Endothelial cell of umbilical vein (primary cell): ENCODE measurements around the gene PPFIBP2. TPM values are rescaled to one million over a fixed set of nuclear protein-coding genes. Genes with fewer than 3 reads are reported as not detected.

ENCODE experiments used
- BruUV-seq: library from RNA; stranded (reverse); fragments of 400-500 nt; replicated peaks from 2 replicates; lab custom pipeline; 2021; lab: Mats Ljungman, UMichigan
- CTCF ChIA-PET: fragments of 300-600, 350-600 bp; sonication (Branson Sonifier 250); formaldehyde crosslinking; loops from one replicate; lab custom pipeline; 2021; ENCODE audit warnings: antibody characterized with exemption, inconsistent platforms; lab: Charles Lee
- POLR2A ChIA-PET: fragments of 300-600, 350-600 bp; sonication (Branson Sonifier 250); formaldehyde crosslinking; loops from one replicate; lab custom pipeline; 2021; ENCODE audit warnings: antibody characterized with exemption, inconsistent platforms; lab: Charles Lee
- DNase-seq: peaks from one replicate; pipeline ENCODE4 v3.0.0-alpha.2; 2011; ENCODE audit warnings: low read depth, low spot score
- FAIRE-seq: peaks from 2 replicates; lab custom pipeline; 2011; peaks lifted over from hg19 to GRCh38; lab: Jason Lieb, UNC
- H2AFZ ChIP-seq: 2 replicates; pipeline ENCODE4 v1.6.0; 2012; ENCODE audit warnings: low read depth, low read length, control low read depth, inconsistent platforms
- H3K27ac ChIP-seq: 2 replicates; pipeline ENCODE4 v1.5.1; 2011; ENCODE audit warnings: low read depth, mild to moderate bottlenecking, control low read depth, low read length, moderate library complexity; ENCODE audit not compliant: insufficient read depth
- H3K27me3 ChIP-seq, 2 experiments: 2 replicates each; pipeline versions ENCODE4 v1.6.0 to v1.6.1; 2011; ENCODE audit warnings: low read length in 2 of 2, mixed read lengths in 1 of 2; ENCODE audit not compliant: control insufficient read depth in 2 of 2, insufficient read depth in 2 of 2
- H3K36me3 ChIP-seq, 2 experiments: 2 replicates in 1 of 2; 3 replicates in 1 of 2; pipeline ENCODE4 v1.5.1; 2011; ENCODE audit warnings: low read length in 2 of 2, mild to moderate bottlenecking in 1 of 2, moderate library complexity in 1 of 2; ENCODE audit not compliant: control insufficient read depth in 2 of 2, insufficient read depth in 2 of 2; ENCODE audit errors: extremely low read depth in 1 of 2
- H3K4me1 ChIP-seq: 3 replicates; pipeline ENCODE4 v1.5.1; 2011; ENCODE audit warnings: mild to moderate bottlenecking, low read length; ENCODE audit not compliant: control insufficient read depth, insufficient read depth; ENCODE audit errors: extremely low read depth
- H3K4me2 ChIP-seq: 2 replicates; pipeline ENCODE4 v1.6.1; 2011; ENCODE audit warnings: low read length, control low read depth, mixed read lengths; ENCODE audit not compliant: insufficient read depth
- H3K4me3 ChIP-seq, 3 experiments: fragments of 200-600 bp in 1 of 3; sonication (generic), shearing (Covaris generic) in 1 of 3; replicated peaks in 1 of 3; 2 replicates each; pipeline ENCODE4 v1.5.1; 2011 to 2016; ENCODE audit warnings: control low read depth in 3 of 3, low read length in 3 of 3, mild to moderate bottlenecking in 2 of 3, inconsistent platforms in 1 of 3, low read depth in 1 of 3, moderate library complexity in 1 of 3; ENCODE audit not compliant: insufficient read depth in 1 of 3
- H3K79me2 ChIP-seq: 2 replicates; pipeline ENCODE4 v1.6.0; 2012; ENCODE audit warnings: low read length, inconsistent platforms; ENCODE audit not compliant: control insufficient read depth, insufficient read depth
- H3K9ac ChIP-seq: replicated peaks from 2 replicates; pipeline ENCODE3; 2011; ENCODE audit warnings: low read length, control low read depth; ENCODE audit not compliant: insufficient read depth; ENCODE audit errors: extremely low read depth
- H3K9me1 ChIP-seq: replicated peaks from 3 replicates; pipeline ENCODE4 v1.6.0; 2011; ENCODE audit warnings: mild to moderate bottlenecking, low read length; ENCODE audit not compliant: control insufficient read depth, insufficient read depth; ENCODE audit errors: extremely low read depth
- H3K9me3 ChIP-seq: replicated peaks from 2 replicates; pipeline ENCODE4 v1.5.1; 2012; ENCODE audit warnings: low read length, inconsistent platforms; ENCODE audit not compliant: control insufficient read depth, insufficient read depth
- H4K20me1 ChIP-seq: replicated peaks from 2 replicates; pipeline ENCODE3; 2011; ENCODE audit warnings: mild to moderate bottlenecking, low read length; ENCODE audit not compliant: control insufficient read depth, insufficient read depth; ENCODE audit errors: extremely low read depth
- EZH2 ChIP-seq: IDR thresholded peaks from 2 replicates; pipeline ENCODE4 v1.6.1; 2012; ENCODE audit warnings: borderline replicate concordance, low read depth, mild to moderate bottlenecking, moderate library complexity, low read length, inconsistent platforms; ENCODE audit not compliant: severe bottlenecking
- FOS ChIP-seq: IDR thresholded peaks from 2 replicates; pipeline ENCODE4 v1.6.1; 2011; ENCODE audit warnings: mild to moderate bottlenecking, low read length, moderate library complexity, borderline replicate concordance; ENCODE audit not compliant: insufficient read depth
- GATA2 ChIP-seq: IDR thresholded peaks from 2 replicates; pipeline ENCODE4 v1.7.0; 2011; ENCODE audit warnings: low read depth, mild to moderate bottlenecking, moderate library complexity, mixed read lengths, low read length; ENCODE audit not compliant: insufficient read length, insufficient read depth
- JUN ChIP-seq: IDR thresholded peaks from 2 replicates; pipeline ENCODE4 v1.6.1; 2011; ENCODE audit warnings: borderline replicate concordance, low read depth; ENCODE audit not compliant: insufficient read length, insufficient read depth
- MAX ChIP-seq: IDR thresholded peaks from 2 replicates; pipeline ENCODE4 v1.6.1; 2011; ENCODE audit not compliant: insufficient read depth, insufficient read length
- MYC ChIP-seq: IDR thresholded peaks from one replicate; pipeline ENCODE4 v1.6.1; 2011; ENCODE audit warnings: mild to moderate bottlenecking, low read depth, low read length
- POLR2A ChIP-seq: IDR thresholded peaks from 2 replicates; pipeline ENCODE4 v1.6.1; 2012; ENCODE audit warnings: low read depth, mild to moderate bottlenecking, control low read depth, low read length
- POLR2AphosphoS5 ChIP-seq: IDR thresholded peaks from 2 replicates; pipeline ENCODE4 v1.6.1; 2012; ENCODE audit warnings: low read depth, mild to moderate bottlenecking, control low read depth, low read length, moderate library complexity; ENCODE audit not compliant: insufficient read depth
- dilution Hi-C: fragments of 300-500 bp; cut with MboI; formaldehyde crosslinking; loops from one replicate; pipeline ENCODE4 v1.15.0; 2019; ENCODE audit warnings: low sequenced_read_pairs; ENCODE audit not compliant: extremely low pct_ligation_motif_present
- intact Hi-C: fragments of 100-400 bp; cut with micrococcal nuclease; formaldehyde crosslinking; loops from one replicate; pipeline ENCODE4 v1.10.0; 2022
- polyA plus RNA-seq, 4 experiments: library from polyadenylated mRNA; depleted of rRNA in 3 of 4; stranded (reverse) in 3 of 4; unstranded in 1 of 4; fragments of >200 nt; gene quantifications; 2 replicates each; pipeline versions ENCODE4 v1.2.1 to v1.2.3, GENCODE V29; 2011 to 2012; ENCODE audit warnings: missing spikeins in 1 of 4
- total RNA-seq: library from RNA; stranded (reverse); gene quantifications from 2 replicates; pipeline ENCODE4 v1.2.3, GENCODE V29; 2021
- TF ChIP-seq, protein P1 (sequence below), 2 donors: IDR thresholded peaks; 1 replicate in 1 of 2; 2 replicates in 1 of 2; pipeline ENCODE4 v1.5.1; 2011; ENCODE audit warnings: low read length in 2 of 2, mild to moderate bottlenecking in 2 of 2, moderate library complexity in 2 of 2, control low read depth in 1 of 2, inconsistent platforms in 1 of 2, low read depth in 1 of 2; ENCODE audit not compliant: insufficient read depth in 1 of 2; ENCODE audit errors: extremely low read depth in 1 of 2

The PPFIBP2 gene
- total and polyA plus RNA-seq, 2 donors (not counting 3 experiments of a cell fraction or from before 2014, with no cell fraction given) = 1.3 to 4.0 TPM

DNA sequence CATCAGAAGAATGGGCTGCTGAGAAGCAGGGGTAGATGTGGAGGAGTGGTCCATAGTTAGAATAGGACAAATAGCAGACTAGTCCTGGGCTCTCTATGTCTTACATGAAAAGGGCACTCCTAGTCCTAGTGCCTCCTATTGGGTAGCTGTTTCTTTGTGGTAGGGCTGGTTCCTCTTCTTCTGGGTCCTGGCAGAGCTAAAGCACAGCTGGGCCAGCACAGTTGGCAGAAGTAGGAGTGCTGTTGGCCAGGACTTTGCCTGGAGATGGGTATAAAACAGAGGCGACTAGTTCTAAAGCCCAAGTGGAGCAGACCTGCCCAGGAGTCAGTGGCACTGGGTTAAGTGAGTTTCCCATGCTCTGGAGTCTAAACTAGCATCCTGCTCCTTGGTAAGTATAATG is 55.2 kb downstream of the PPFIBP2 start:
- dilution Hi-C loops (no loop called here), intact Hi-C loops (no loop called here)
- TF ChIP-seq MAX = no peak
- TF ChIP-seq FOS = no peak
- TF ChIP-seq POLR2AphosphoS5 = no peak
- no peak for TF ChIP-seq POLR2A
- no peak for TF ChIP-seq EZH2
- no peak overlapping the region for H3K9ac ChIP-seq
- H3K9me1 ChIP-seq = no peaks in the 10 kb centered on the region
- ChIA-PET CTCF (interaction anchor here (0.9 to 12.1 kb wide), 5 partner anchors 9 to 98 kb away, joined by 3 to 766 read pairs (median 3); no protein-coding TSS in a partner anchor), POLR2A (no interaction called here)
- H3K9me3 ChIP-seq = no peaks in the 10 kb centered on the region
- H4K20me1 ChIP-seq = no peaks in the 10 kb centered on the region
- DNase-seq (no peak), FAIRE-seq (no peak)
- BruUV-seq = no TSS peak
- H3K4me3 ChIP-seq = no peak overlapping the region
- no peak overlapping the region for H3K4me2 ChIP-seq
- no peak overlapping the region for H2AFZ ChIP-seq
- no peaks in the 10 kb centered on the region for H3K36me3 ChIP-seq
- no peaks in the 10 kb centered on the region for H3K79me2 ChIP-seq
- no peak overlapping the region for H3K27ac ChIP-seq
- H3K4me1 ChIP-seq = peaks cover 6% of the 10 kb centered on the region
- peaks cover 16 to 22% of the 10 kb centered on the region in 2 experiments for H3K27me3 ChIP-seq

DNA sequence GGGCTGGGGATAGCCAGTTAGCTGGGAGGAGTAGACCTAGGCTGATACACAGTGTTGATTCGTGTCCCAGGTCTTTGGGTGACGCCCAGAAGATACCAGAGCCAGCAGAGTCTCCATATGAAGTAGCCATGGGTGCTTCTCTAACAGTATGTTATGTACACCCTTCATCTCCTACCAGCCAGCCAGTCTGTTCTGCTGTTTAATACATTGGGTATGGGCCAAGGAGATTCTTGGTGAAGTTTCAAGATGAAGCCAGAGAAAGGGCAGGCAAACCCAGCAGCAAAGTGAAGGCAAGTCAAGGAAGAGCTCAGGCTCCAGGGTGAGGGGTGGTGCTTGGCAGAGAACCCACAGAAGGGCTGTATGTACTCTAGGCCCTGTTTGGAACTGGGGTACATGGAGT is 56.4 kb downstream of the PPFIBP2 start:
- intact Hi-C loops = loop anchor here (5.0 kb wide), 1 partner anchor 473 kb away; no protein-coding TSS in a partner anchor
- peaks cover 6% of the 10 kb centered on the region for H3K4me1 ChIP-seq
- no peaks in the 10 kb centered on the region for H3K9me1 ChIP-seq
- FAIRE-seq (no peak), DNase-seq (no peak)
- no TSS peak for BruUV-seq
- TF ChIP-seq EZH2 (no peak), MYC (no peak), POLR2A (no peak), MAX (no peak), GATA2 (no peak), FOS (no peak), JUN (no peak), POLR2AphosphoS5 (no peak)
- TF ChIP-seq, protein P1, sequence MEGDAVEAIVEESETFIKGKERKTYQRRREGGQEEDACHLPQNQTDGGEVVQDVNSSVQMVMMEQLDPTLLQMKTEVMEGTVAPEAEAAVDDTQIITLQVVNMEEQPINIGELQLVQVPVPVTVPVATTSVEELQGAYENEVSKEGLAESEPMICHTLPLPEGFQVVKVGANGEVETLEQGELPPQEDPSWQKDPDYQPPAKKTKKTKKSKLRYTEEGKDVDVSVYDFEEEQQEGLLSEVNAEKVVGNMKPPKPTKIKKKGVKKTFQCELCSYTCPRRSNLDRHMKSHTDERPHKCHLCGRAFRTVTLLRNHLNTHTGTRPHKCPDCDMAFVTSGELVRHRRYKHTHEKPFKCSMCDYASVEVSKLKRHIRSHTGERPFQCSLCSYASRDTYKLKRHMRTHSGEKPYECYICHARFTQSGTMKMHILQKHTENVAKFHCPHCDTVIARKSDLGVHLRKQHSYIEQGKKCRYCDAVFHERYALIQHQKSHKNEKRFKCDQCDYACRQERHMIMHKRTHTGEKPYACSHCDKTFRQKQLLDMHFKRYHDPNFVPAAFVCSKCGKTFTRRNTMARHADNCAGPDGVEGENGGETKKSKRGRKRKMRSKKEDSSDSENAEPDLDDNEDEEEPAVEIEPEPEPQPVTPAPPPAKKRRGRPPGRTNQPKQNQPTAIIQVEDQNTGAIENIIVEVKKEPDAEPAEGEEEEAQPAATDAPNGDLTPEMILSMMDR (IDR thresholded peaks at IDR 0.05; ENCODE audit: extremely low read depth in 1 of 2, insufficient read depth in 1 of 2, low read depth in 1 of 2, low read length in 2 of 2) = no peak
- H3K9ac ChIP-seq = no peak overlapping the region
- H3K9me3 ChIP-seq = no peaks in the 10 kb centered on the region
- no peak overlapping the region for H3K27ac ChIP-seq
- no peaks in the 10 kb centered on the region for H3K79me2 ChIP-seq
- ChIA-PET POLR2A (interaction anchor here (2.0 kb wide), 1 partner anchor 87 kb away, joined by 11 read pairs; no protein-coding TSS in a partner anchor), CTCF (interaction anchor here (1.0 to 12.1 kb wide), 11 partner anchors 13 to 472 kb away, joined by 3 to 766 read pairs (median 31); no protein-coding TSS in a partner anchor)
- no peak overlapping the region for H2AFZ ChIP-seq
- dilution Hi-C loops = no loop called here
- no peak overlapping the region for H3K4me3 ChIP-seq
- H3K4me2 ChIP-seq = no peak overlapping the region
- peaks cover 26 to 28% of the 10 kb centered on the region in 2 experiments for H3K27me3 ChIP-seq
- no peaks in the 10 kb centered on the region for H3K36me3 ChIP-seq
- no peaks in the 10 kb centered on the region for H4K20me1 ChIP-seq
